ENCODE data around the gene FAM83D. TPM values are rescaled to one million over a fixed set of nuclear protein-coding genes. Genes with fewer than 3 reads are reported as not detected.

Gene FAM83D
- total and polyA plus RNA-seq, 2 experiments from 2014 or later, result 7.4 to 45.4 TPM

GRCh38 chr20:38968090-38968489 lies 41.9 kb downstream of the FAM83D start:
- no peak for DNase-seq (ENCODE audit: low read depth in 1 of 2, low spot score in 1 of 2)
- Histone ChIP-seq H3K36me3 (peaks cover 6% of the 10 kb centered on the region), H3K27ac (no peak overlapping the region), H3K27me3 (no peaks in the 10 kb centered on the region), H3K4me1 (ENCODE audit: low read depth) (peaks cover 4% of the 10 kb centered on the region), H3K9me3 (ENCODE audit: low read depth) (no peaks in the 10 kb centered on the region), H3K4me3 (no peak overlapping the region)
- TF ChIP-seq, protein P1, sequence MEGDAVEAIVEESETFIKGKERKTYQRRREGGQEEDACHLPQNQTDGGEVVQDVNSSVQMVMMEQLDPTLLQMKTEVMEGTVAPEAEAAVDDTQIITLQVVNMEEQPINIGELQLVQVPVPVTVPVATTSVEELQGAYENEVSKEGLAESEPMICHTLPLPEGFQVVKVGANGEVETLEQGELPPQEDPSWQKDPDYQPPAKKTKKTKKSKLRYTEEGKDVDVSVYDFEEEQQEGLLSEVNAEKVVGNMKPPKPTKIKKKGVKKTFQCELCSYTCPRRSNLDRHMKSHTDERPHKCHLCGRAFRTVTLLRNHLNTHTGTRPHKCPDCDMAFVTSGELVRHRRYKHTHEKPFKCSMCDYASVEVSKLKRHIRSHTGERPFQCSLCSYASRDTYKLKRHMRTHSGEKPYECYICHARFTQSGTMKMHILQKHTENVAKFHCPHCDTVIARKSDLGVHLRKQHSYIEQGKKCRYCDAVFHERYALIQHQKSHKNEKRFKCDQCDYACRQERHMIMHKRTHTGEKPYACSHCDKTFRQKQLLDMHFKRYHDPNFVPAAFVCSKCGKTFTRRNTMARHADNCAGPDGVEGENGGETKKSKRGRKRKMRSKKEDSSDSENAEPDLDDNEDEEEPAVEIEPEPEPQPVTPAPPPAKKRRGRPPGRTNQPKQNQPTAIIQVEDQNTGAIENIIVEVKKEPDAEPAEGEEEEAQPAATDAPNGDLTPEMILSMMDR (IDR thresholded peaks at IDR 0.05; ENCODE audit: low read depth, low read length), result no peak

DNA sequence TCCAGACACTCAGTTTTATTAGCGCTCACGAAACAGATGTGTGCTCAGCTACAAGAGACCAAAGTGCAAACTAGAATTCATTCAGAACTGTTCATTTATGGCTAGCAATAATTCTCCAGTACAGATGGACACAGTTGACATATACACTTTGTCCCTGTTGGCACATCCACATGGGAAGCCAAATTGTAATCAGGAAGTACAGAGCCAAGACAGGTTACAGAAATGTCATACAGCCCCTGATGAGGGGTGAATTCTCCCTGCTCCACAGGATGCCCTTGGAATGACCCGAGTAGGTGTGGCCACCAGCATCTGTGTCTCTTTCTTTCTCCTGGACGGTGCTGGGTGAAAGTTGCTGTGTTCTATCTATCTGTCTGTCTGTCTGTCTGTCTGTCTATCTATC lies 43.5 kb downstream of the FAM83D start:
- Histone ChIP-seq H3K27me3 (no peaks in the 10 kb centered on the region), H3K36me3 (peaks cover 6% of the 10 kb centered on the region), H3K4me1 (ENCODE audit: low read depth) (no peaks in the 10 kb centered on the region), H3K4me3 (no peak overlapping the region), H3K9me3 (ENCODE audit: low read depth) (no peaks in the 10 kb centered on the region), H3K27ac (no peak overlapping the region)
- no peak for DNase-seq (ENCODE audit: low read depth in 1 of 2, low spot score in 1 of 2)
- TF ChIP-seq, protein P1 (IDR thresholded peaks at IDR 0.05; ENCODE audit: low read depth, low read length), result no peak

GRCh38 chr20:38970302-38970701 lies 44.1 kb downstream of the FAM83D start:
- Histone ChIP-seq H3K4me1 (ENCODE audit: low read depth) (no peaks in the 10 kb centered on the region), H3K27ac (no peak overlapping the region), H3K4me3 (no peak overlapping the region), H3K27me3 (no peaks in the 10 kb centered on the region), H3K9me3 (ENCODE audit: low read depth) (no peaks in the 10 kb centered on the region), H3K36me3 (peaks cover 6% of the 10 kb centered on the region)
- peak in 1 of 2 donors; percentile 13 for DNase-seq (ENCODE audit: low read depth in 1 of 2, low spot score in 1 of 2)
- TF ChIP-seq, protein P1 (IDR thresholded peaks at IDR 0.05; ENCODE audit: low read depth, low read length), result no peak

DNA sequence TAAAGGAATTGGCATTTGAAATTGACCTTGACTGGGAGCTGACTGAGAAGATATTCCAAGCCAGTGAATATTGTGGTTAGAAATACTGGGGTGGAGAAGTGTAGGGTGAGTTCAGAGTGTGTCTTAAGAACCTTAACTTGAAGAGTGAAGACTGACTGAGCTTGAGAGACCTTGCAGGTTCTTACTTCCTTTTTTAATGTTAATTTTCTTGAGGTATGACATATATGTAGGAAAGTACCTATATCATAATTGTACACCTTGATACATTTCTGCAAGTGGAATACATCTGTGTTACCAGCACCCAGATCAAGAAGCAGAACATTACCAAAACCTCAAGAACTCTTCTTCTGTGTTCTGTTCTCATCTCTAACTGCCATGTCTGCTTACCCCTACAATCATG lies 46.9 kb downstream of the FAM83D start:
- Histone ChIP-seq H3K36me3 (peaks cover 6% of the 10 kb centered on the region), H3K9me3 (ENCODE audit: low read depth) (no peaks in the 10 kb centered on the region), H3K4me1 (ENCODE audit: low read depth) (no peaks in the 10 kb centered on the region), H3K27ac (no peak overlapping the region), H3K4me3 (no peak overlapping the region), H3K27me3 (no peaks in the 10 kb centered on the region)
- DNase-seq (ENCODE audit: low read depth in 1 of 2, low spot score in 1 of 2), result no peak
- TF ChIP-seq, protein P1 (IDR thresholded peaks at IDR 0.05; ENCODE audit: low read depth, low read length), result no peak

DNA sequence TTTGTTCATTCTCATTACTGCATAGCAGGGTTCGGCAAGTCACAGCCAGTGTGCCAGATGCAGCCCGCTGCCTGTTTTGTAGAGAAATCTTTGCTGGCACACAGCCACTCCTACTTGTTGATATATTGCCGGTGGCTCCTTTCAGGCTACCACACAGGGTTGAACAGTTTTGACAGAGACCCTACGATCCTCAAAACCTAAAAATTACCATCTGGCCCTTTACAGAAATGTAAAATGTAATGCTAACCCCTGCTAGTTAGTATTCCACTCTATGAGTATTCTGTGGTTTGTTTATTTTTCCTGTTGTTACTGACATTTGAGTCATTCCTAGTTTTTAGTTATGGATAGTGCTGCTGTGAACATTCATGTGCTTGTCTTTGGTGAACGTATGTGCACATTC lies 47.4 kb downstream of the FAM83D start:
- Histone ChIP-seq H3K36me3 (peaks cover 6% of the 10 kb centered on the region), H3K27me3 (no peaks in the 10 kb centered on the region), H3K4me3 (no peak overlapping the region), H3K9me3 (ENCODE audit: low read depth) (no peaks in the 10 kb centered on the region), H3K27ac (no peak overlapping the region), H3K4me1 (ENCODE audit: low read depth) (no peaks in the 10 kb centered on the region)
- peak in 1 of 2 donors; percentile 36 for DNase-seq (ENCODE audit: low read depth in 1 of 2, low spot score in 1 of 2)
- TF ChIP-seq, protein P1 (IDR thresholded peaks at IDR 0.05; ENCODE audit: low read depth, low read length), result no peak

Data from cardiac muscle cell (in vitro differentiated cells and primary cell).